ENCODE data around the gene ZFP3. TPM values are rescaled to one million over a fixed set of nuclear protein-coding genes. Genes with fewer than 3 reads are reported as not detected.

Gene ZFP3
- total RNA-seq, 1 donor from 2014 or later, result 0.55 TPM

- no peak for DNase-seq (ENCODE audit: low spot score)
- no peak for TF ChIP-seq CTCF (IDR thresholded peaks at IDR 0.05)
- Mint-ChIP-seq H3K4me1 (ENCODE audit: low read depth) (no peaks in the 10 kb centered on the region), H3K36me3 (ENCODE audit: low read depth) (no peaks in the 10 kb centered on the region), H3K9me3 (ENCODE audit: low read depth) (no peaks in the 10 kb centered on the region), H3K27me3 (ENCODE audit: low read depth) (no peaks in the 10 kb centered on the region), H3K27ac (ENCODE audit: unreplicated experiment) (no peak overlapping the region), H3K4me3 (ENCODE audit: unreplicated experiment) (no peak overlapping the region)
These were observed 33.6 kb upstream of the ZFP3 start for GRCh38 chr17:5044630-5045029.

GRCh38 chr17:5045496-5045895, 32.8 kb upstream of the ZFP3 start:
- no peak for DNase-seq (ENCODE audit: low spot score)
- TF ChIP-seq CTCF (IDR thresholded peaks at IDR 0.05), result no peak
- Mint-ChIP-seq H3K4me3 (ENCODE audit: unreplicated experiment) (no peak overlapping the region), H3K36me3 (ENCODE audit: low read depth) (no peaks in the 10 kb centered on the region), H3K4me1 (ENCODE audit: low read depth) (no peaks in the 10 kb centered on the region), H3K27ac (ENCODE audit: unreplicated experiment) (no peak overlapping the region), H3K9me3 (ENCODE audit: low read depth) (no peaks in the 10 kb centered on the region), H3K27me3 (ENCODE audit: low read depth) (no peaks in the 10 kb centered on the region)

GRCh38 chr17:5047446-5047845, 30.8 kb upstream of the ZFP3 start:
- DNase-seq (ENCODE audit: low spot score), result no peak
- no peak overlapping the region for H3K27ac Mint-ChIP-seq (ENCODE audit: unreplicated experiment)
- H3K4me3 Mint-ChIP-seq (ENCODE audit: unreplicated experiment), result no peak overlapping the region
- no peak for TF ChIP-seq CTCF (IDR thresholded peaks at IDR 0.05)
- no peaks in the 10 kb centered on the region for H3K4me1 Mint-ChIP-seq (ENCODE audit: low read depth)
- H3K36me3 Mint-ChIP-seq (ENCODE audit: low read depth), result no peaks in the 10 kb centered on the region
- no peaks in the 10 kb centered on the region for H3K9me3 Mint-ChIP-seq (ENCODE audit: low read depth)
- no peaks in the 10 kb centered on the region for H3K27me3 Mint-ChIP-seq (ENCODE audit: low read depth)

GRCh38 chr17:5049314-5049841, 28.9 kb upstream of the ZFP3 start:
- Mint-ChIP-seq H3K27me3 (ENCODE audit: low read depth) (no peaks in the 10 kb centered on the region), H3K4me1 (ENCODE audit: low read depth) (no peaks in the 10 kb centered on the region), H3K4me3 (ENCODE audit: unreplicated experiment) (no peak overlapping the region), H3K36me3 (ENCODE audit: low read depth) (no peaks in the 10 kb centered on the region), H3K27ac (ENCODE audit: unreplicated experiment) (no peak overlapping the region), H3K9me3 (ENCODE audit: low read depth) (no peaks in the 10 kb centered on the region)
- no peak for DNase-seq (ENCODE audit: low spot score)
- no peak for TF ChIP-seq CTCF (IDR thresholded peaks at IDR 0.05)

- Mint-ChIP-seq H3K27me3 (ENCODE audit: low read depth) (no peaks in the 10 kb centered on the region), H3K4me1 (ENCODE audit: low read depth) (no peaks in the 10 kb centered on the region), H3K27ac (ENCODE audit: unreplicated experiment) (no peak overlapping the region), H3K9me3 (ENCODE audit: low read depth) (no peaks in the 10 kb centered on the region), H3K4me3 (ENCODE audit: unreplicated experiment) (no peak overlapping the region), H3K36me3 (ENCODE audit: low read depth) (no peaks in the 10 kb centered on the region)
- DNase-seq (ENCODE audit: low spot score), result no peak
- TF ChIP-seq CTCF (IDR thresholded peaks at IDR 0.05), result no peak
These were observed 28.0 kb upstream of the ZFP3 start for GRCh38 chr17:5050278-5050677.
